Left hindlimb (tissue), 1 donor: Measurements from ENCODE around the gene TDRD3.
"Not testable (repeated sequence)": the region's sequence is repeated elsewhere in the genome, so short reads cannot be mapped to it uniquely, and the experiment has no call there.

ENCODE experiments used
- DNase-seq: peaks from one replicate; pipeline ENCODE4 v3.0.0-alpha.2; 2018

TDRD3 gene

GRCh38 chr13:60396783-60397703 lies at the start of gene TDRD3:
TDRD3 (plus strand) TSS chr13:60397220; CDS start chr13:60397365, 145 bp downstream.
- DNase-seq = peak; percentile 92

GRCh38 chr13:60347690-60348089 lies 49.3 kb upstream of the TDRD3 start:
- no peak for DNase-seq

- no peak for DNase-seq
These were observed 48.9 kb upstream of the TDRD3 start for GRCh38 chr13:60348097-60348496.

DNA sequence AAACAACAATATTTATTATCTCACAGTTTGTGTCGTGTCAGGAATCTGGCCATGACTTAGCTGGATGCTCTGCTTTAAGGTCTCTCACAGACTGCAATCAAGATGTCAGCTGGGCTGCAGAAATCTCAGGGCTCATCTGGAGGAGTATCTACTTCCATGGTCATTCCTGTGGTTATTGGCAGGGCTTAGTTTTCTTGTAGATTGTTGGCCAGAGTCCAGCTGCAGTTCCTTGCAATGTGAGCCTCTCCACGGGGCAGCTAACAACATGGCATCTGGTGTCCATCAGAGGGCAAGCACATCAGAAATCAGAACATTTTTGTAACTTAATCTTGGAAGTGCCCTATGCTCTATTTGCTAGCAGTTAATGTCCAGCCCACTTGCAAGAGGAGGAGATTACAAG lies 45.7 kb upstream of the TDRD3 start:
- no peak for DNase-seq

DNA sequence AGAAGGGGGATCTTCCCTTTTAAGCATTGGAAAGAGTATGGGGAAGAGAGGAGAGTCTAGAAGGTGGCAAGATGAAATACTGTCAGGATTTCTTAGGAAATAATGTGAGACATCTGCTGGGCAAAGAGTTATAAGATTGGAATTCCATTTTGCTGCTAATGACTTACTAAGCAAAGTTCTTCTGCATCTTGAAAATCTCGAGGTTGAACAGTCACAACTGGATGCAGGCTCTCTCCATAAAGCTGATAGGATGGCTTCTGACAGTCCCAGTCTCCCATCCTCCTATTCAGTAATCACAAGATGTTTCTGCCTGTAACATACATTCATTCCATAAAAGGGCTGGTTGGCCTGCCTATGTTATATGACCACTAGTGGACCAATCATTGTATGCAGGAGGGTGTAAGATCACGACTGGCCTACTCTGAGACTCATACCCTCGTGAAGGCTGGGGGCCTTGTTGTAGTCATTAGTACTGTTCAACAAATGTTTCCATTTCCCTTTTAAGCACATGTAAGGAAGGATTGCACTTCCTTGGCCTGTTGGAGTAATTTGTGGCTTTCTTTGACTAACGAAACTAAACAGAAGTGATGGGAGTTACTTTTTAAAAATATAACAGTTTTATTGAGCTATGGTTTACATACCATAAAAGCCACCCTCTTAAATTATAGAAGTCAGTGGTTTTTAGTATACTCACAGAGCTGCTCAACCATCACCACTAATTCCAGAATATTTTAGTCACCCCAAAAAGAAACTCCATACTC lies 45.0 kb upstream of the TDRD3 start:
- no peak for DNase-seq

DNA sequence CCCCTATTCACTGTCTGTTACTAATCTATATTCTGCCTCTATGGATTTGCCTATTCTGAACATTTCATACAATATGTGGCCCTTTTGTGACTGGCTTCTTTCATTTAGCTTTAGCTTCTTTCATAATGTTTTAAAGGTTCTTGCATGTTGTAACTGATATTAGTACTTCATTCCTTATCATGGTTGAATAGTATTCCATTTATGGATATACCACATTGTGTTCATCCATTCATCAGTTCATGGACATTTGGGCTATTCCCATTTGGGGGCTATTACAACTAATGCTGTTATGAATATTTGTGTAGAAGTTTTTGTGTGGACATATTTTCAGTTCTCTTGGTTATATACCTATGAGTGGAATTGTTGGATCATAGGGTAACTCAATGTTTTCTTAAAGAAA lies 44.4 kb upstream of the TDRD3 start:
- no peak for DNase-seq

DNA sequence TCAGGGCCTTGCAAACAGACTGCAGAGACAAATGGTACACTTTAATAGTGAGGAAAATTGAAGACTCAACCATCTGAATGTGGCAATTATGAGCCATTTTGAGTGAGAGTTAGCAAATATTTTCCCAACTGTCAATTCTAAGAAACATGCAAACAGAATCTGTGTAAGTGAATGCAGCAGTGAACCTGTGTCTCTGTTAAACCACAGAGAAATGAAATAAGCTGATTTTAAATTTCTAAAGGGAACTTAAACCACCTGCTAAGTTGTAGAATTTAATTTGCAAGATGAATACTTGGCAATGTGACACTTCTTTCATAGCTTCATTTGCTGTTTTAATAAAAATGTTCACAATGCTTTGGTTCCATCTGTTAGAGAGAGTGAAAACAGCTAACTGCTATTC lies 42.0 kb upstream of the TDRD3 start:
- no peak for DNase-seq

DNA sequence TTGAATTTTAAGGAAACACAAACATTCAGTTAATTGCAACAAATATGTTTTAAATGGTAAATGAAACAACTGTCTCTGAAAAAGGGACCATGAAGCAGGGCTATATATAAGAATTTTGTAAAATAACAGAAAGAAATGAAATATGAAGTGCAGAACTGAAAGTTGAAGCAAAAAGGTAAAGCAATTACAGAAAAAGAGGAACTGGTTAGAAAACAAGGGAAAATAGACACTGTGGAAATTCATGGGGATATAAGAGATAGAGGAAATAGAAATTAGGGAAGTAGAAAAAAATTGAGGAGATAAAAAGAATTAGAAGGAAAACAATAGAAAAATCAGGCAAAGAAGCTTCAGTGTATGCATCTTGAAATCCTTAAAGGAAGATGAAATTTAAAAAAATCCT lies 40.0 kb upstream of the TDRD3 start:
- no peak for DNase-seq

GRCh38 chr13:60358453-60358852 lies 38.6 kb upstream of the TDRD3 start:
- DNase-seq = no peak

GRCh38 chr13:60363288-60363687 lies 33.7 kb upstream of the TDRD3 start:
- no peak for DNase-seq

DNA sequence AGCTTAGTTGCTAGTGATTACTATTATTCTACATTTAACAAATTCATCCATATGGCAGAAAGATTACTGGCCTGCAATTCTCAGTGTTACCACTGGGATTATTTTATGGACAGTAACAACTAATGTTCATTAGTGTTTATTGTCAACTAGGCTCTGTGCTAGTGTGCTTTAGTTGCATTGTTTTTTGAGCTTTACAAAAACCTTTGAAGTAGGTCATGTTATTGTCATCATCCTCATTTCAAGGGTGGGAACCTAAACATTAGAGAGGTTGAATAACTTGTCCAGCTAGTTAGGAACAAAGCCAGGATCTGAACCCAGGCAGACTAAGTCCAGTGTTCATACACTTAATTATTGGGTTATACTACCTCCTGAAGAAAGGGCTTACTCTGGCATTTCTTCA lies 27.8 kb upstream of the TDRD3 start:
- DNase-seq = no peak

DNA sequence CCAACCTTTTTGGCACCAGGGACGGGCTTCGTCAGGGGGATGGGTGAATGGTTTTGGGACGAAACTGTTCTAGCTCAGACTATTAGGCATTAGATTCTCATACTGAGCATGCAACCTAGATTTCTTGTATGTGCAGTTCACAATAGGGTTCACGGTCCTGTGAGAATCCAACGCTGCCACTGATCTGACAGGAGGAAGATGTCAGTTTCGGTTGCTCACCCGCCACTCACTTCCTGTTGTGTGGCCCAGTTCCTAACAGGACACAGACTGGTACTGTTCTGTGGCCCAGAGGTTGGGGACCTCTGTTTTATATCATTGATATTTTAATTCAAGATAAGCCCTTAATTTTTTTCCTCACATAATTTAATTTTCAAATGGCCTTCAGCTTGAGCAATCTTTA lies 26.7 kb upstream of the TDRD3 start:
- no peak for DNase-seq

DNA sequence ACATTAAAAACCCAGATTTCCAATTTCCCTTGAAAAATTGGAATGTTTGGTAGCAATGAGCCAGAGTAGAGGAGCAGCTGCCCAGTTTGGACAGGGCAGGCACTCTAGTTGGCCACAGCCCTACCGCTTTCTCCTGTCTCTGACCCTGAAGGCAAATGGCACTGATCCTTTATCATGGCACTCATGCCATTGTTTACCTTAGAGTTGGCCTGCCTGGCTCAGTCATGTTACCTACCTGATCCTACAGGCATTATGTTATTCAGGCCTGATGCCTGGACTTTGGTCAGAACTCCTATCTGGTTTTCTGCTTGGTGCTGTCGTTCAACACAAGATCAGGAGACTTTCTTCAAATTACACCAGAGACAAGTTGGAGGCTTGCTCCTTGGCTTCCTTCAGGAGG lies 24.9 kb upstream of the TDRD3 start:
- no peak for DNase-seq

GRCh38 chr13:60379282-60379681 lies 17.7 kb upstream of the TDRD3 start:
- DNase-seq = not testable (repeated sequence)

DNA sequence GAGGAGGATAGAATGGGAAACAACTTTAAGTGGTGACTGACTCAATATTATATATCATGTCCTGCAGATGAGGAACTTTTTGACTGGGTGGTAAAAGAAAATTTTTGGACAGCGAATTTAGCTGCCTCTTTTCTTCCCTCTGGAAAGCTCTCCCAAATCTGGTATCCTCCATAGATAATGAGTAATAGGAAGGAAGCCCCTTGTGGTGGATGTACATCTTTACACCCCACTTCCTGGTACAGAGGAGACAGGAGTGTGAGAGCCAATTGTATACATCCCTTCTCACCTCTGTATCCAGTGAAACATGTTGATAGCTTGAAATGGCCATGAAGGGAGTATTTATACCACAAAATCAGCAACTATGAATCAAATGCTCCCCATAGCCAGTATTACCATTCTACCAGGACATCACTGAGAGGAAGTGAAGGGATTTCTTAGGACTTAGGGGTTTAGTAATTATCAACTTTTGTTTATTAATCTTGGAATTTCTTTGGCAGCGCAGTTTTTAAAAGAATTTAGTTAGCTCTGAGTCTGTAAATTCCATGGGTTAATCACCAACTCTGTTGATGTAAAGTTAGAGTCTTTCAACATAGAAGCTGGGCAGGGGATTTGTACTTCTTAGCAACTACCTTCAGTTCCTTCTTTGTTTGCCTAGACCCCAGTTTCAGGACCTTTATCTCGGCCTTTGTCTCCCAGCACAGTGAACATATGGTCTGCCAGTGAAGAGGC lies 17.0 kb upstream of the TDRD3 start:
- no peak for DNase-seq

GRCh38 chr13:60384911-60385310 lies 12.1 kb upstream of the TDRD3 start:
- no peak for DNase-seq

DNA sequence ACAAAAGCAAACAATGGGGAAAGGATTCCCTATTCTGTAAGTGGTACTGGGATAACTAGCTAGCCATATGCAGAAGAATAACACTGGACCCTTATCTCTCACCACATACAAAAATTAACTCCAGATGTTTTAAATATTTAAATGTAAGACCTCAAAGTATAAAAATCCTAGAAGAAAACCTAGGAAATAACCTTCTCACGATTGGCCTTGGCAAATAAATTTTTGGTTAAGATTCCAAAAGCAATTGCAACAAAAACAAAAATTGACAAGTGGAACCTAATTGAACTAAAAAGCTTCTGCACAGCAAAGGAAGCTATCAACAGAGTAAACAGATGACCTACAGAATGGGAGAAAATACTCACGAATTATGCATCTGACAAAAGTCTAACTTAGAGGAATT lies 10.8 kb upstream of the TDRD3 start:
- no peak for DNase-seq

- no peak for DNase-seq
These were observed 4.9 kb upstream of the TDRD3 start for GRCh38 chr13:60392131-60392530.

- DNase-seq = peak; percentile 93
These were observed 843 bp upstream of the TDRD3 start for GRCh38 chr13:60395971-60396782.

DNA sequence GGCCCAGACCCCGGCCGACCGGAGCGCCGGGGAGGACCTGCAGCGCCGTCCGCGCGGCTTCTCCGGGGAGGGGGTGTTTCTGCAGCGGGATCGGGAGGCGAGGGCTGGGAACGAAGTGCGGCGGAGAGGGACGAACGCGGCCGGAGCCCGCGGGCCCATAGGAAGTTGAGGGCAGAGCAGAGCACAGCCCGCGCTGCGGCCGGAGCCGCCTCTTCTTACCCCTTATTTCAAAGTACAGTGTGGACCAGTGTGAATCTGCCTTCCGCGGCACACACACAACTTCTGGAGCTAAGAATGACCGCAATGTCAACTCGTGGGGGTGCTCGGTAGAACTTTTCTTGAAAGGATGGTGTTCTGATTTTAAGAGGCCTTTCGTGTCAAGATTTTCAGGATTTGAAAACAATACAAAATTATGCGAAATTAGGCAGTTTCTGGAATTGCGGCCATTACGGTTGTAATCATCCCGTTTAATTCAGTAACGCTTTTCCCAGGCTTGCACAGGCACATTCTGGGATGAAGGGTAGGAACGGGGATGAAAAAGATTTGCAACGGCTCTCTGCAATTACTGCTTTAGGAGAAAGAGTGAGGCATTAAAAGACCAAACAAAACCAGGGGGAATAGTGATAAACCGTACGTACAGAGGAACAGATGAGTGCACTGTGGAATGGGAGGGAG lies 821 bp downstream of the TDRD3 start:
- peak; percentile 83 for DNase-seq

GRCh38 chr13:60398379-60398891 lies 1.4 kb downstream of the TDRD3 start:
- no peak for DNase-seq
